NCI-H510A (cell line): ENCODE results near the gene DR1.
"Not testable (repeated sequence)": the region's sequence is repeated elsewhere in the genome, so short reads cannot be mapped to it uniquely, and the experiment has no call there.

Source experiments
- DNase-seq: peaks from one replicate; lab custom pipeline; 2025; lab: John Stamatoyannopoulos, UW

Gene DR1

GRCh38 chr1:93340090-93340489, 5.6 kb upstream of the DR1 start:
- DNase-seq = no peak

DNA sequence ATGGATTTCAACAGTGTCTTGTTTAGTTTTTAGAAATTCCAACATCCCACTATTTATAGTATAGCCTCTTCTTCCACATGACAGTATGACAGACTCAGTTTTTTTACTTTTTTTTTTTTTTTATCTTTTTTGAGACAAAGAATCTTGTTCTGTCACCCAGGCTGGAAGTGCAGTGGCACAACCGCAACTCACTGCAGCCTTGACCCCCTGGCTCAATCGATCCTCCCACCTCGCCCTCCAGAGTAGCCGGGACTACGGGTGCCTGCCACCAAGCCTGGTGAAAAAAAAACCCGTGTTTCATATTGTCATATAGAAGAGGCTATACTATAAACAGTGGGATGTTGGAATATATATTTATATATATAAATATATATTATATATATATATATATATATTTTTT, 1.2 kb upstream of the DR1 start:
- DNase-seq = no peak

- no peak for DNase-seq
These were observed 648 bp upstream of the DR1 start for GRCh38 chr1:93344886-93345632.

GRCh38 chr1:93346421-93346993, 800 bp downstream of the DR1 start:
- DNase-seq = no peak

- no peak for DNase-seq
These were observed 1.7 kb downstream of the DR1 start for GRCh38 chr1:93347334-93347899.

- DNase-seq = no peak
These were observed 2.5 kb downstream of the DR1 start for GRCh38 chr1:93348104-93348728.

- no peak for DNase-seq
These were observed 3.8 kb downstream of the DR1 start for GRCh38 chr1:93349231-93350135.

DNA sequence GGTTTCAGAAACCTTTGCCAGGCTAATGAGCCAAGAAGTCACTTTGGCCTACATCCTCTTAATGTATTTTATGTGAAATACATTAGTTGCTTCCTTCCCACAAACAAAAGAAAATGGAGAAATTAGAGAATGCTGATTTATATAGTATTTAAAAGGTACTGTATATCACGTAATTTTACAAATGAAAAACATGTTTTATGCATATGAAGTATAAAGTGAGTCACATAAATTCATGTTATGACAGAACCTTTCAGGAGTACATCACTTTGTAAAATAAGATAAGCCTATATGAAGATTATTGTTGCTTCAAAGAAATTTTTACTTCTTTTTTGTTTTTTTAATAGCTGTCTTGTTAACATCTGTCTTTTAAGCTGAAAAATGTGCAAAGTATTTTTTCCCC, 4.6 kb downstream of the DR1 start:
- DNase-seq = no peak

DNA sequence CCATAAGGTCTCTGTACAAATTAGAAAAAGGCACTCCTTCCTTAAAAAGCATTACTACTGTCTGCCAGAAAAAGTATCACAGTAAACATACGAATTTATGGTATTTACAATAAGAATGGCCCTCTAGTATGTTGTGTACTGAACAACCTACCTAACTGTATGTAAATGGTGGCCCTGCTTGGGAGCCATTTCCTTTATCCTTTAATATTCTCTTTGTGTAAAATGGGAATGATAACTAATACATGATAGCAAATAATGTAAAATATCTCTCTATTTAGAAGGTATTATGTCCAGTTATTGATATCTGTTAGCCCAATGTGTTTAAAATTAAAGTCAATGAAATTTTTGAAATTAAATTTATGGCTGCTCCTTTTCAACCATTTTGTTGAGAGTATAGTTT, 5.2 kb downstream of the DR1 start:
- no peak for DNase-seq

DNA sequence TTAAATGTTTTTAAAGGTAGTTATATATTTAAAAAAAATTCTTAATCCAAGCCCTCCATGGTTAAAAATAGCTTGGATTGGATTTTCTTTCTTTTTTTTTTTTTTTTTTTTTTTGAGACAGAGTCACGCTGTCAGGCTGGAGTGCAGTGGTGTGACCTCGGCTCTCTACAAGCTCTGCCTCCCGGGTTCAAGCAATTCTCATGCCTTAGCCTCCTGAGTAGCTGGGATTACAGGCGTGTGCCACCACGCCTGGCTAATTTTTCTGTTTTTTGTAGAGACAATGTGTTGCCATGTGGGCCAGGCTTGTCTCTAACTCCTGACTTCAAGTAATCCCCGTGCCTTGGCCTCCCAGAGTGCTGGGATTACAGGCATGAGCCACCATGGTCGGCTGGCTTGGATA, 5.6 kb downstream of the DR1 start:
- DNase-seq = not testable (repeated sequence)

DNA sequence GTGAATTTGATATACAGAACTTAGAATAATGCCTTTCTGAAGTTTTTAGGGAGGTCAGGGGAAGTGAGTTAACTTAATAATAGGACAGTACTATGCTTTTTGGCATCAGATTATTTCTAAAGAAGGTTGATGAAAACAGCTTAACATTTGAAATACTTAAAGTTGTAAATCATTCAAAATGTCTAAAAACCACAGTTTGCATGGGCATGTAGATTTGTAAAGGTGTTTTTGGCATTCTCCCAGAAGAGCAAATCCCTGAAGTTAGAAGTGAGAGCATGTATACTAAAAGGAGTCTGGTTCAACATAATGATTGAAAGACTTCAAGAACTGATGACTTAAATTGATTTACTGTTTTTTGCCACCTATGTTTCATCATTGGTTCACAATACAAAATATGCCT, 6.7 kb downstream of the DR1 start:
- no peak for DNase-seq

DNA sequence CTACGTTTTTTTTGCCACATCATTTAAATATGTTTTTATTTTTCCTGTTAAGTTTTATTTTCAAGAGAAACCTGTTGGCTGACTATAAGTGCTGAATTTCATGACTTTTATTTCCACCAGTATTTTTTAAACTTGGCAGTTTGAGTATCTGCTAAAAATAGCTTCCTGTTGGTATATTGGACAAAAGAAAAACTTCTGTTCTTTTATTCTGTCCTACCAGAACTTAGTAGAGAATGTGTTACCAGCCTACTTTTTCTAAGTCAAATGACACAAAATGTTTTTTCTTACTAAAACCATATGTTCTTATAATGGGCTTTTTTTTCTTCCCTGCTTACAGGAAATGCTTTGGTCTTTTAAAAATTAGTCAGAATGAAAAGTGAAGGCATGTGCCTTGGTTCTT, 7.6 kb downstream of the DR1 start:
- DNase-seq = no peak

DNA sequence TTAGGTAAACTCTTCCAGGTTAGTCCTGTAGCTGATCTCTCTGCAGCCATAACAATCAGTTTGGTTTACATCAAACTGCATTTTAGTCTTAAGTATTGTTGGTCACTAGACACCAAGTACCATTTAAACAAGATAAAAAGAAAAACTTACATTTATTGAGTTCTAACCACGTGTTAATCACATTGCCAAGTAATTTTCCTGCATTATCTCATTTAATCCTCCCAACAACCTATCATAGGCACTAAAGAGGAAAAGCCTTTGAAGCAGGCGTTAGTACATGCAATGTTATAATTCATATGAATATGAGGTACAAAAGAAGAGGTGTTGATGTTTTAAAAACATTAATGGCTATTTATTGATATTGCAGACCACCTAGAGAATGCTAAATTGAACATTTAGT, 9.0 kb downstream of the DR1 start:
- DNase-seq = no peak

DNA sequence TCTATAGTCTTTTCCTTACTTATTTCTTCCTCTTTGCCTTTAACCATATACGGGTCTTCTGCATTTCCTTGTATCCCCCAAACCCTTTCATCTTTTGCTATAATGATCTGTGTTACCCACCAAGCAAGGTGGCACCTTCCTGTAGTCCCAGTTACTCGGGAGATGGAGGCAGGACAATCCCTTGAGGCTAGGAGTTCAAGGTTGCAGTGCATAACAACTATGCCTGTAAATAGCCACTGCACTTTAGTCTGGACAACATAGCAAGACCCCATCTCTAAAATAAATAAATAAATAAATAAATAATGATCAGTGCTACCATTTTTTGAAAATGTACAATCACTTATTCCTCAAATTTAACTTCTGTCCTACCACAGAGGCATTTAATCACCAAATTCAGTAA, 11.5 kb downstream of the DR1 start:
- DNase-seq = no peak

DNA sequence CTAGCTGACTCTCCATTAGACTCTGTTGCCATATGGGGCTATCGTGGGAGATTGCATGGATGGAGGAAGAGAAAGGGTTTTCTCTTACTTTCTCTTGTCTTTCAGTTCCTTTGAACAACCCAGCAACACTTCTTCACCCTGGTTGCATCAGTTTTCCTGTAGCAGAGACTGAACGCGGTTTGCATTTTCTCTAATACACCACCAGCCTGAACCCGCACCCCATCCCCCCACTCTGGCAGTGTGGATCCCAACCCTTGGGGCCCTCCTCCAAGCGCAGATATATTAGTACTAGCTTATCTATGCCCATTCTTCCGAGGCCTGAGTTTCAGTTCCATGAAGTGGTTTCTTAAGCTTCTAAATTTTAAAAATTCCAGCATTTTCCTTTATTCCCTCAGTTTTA, 12.6 kb downstream of the DR1 start:
- no peak for DNase-seq

DNA sequence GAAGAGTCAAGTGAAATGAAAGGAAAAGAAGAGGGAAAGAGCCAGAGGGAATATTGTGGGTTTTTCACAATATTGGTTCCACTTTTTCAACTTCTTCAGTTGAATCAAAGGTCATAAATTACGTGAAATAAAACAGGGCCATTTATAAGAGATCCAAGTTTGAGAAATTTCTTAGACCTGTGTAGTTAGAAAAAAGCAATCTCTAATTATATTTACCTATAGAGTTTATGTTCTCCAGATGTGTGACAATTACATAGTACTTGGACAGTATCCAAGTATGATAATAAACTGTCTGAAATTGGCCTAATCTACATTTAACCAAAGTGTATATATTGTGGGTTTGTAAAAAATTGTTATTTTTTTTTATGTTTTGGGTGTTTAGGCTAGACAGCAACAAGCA, 14.4 kb downstream of the DR1 start:
- no peak for DNase-seq

- DNase-seq = no peak
These were observed 16.5 kb downstream of the DR1 start for GRCh38 chr1:93362237-93362636.

GRCh38 chr1:93365813-93366212, 20.1 kb downstream of the DR1 start:
- DNase-seq = no peak

- DNase-seq = no peak
These were observed 24.0 kb downstream of the DR1 start for GRCh38 chr1:93369734-93370133.

GRCh38 chr1:93374334-93375106, 28.8 kb downstream of the DR1 start:
- DNase-seq = no peak

DNA sequence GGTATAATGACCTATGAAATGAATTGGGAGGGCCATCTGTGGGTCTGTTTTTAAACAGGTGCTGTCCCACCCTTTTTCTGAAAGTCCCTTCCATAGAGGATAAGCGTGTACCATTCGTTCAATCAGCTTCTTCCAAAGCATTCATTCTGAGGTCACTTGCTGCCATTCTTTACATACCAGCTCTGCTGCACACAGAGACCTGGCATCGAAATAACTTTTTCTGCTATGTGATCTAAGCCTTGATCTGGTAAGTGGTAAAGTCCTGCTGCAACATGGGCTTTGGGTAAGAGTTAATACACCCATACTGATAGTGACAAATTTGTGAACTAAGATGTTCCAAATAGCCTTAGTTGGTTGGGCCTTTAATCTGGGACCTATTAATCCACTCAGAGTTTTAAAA, 38.9 kb downstream of the DR1 start:
- DNase-seq = no peak
